NCI-H187 (cell line): ENCODE results near the gene IVD.

Experiments used
- DNase-seq, 2 experiments: peaks; one replicate each; lab custom pipeline; 2025; lab: John Stamatoyannopoulos, UW

The IVD gene

DNA sequence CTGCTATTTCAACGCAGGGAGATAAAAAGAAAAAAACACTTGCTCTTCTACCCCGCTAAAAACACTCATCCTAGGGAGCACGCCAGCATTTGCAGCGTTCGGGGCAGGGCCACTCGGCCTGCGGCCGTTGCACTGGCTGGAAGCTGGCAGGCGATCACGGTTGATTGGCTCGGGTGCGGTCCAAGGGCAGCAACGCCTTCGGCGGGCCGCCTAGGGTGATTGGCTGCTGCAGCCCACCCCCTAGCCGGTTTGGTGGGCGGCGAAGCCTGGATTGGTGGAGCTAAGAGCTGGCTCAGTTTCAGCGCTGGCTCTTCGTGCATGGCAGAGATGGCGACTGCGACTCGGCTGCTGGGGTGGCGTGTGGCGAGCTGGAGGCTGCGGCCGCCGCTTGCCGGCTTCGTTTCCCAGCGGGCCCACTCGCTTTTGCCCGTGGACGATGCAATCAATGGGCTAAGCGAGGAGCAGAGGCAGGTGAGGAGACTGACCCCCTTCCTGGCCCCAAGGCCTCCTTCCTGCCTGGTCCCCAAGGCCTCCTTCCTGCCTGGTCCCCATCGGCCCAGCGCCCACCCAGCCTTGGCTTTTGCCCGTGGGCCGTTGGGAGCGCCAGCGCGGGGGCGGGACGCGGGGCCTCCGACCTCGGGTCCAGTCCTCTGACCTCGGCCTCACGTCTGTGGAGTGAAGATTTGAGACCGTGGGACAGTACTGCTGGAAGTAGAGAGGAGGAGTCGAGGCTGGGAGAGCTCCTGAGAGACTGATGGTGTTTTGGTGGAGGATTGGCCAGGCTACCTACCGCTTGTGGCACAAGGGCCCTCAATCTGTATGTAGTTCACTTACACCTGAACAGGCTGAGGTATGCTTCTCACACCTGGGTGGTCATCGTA lies at the start of gene IVD:
Gene IVD, plus strand, starts transcription at position 295 of the 881 bp plus-strand sequence. Its CDS starts 33 bp downstream, at position 328.
- DNase-seq: peak; percentile 57 to 74

DNA sequence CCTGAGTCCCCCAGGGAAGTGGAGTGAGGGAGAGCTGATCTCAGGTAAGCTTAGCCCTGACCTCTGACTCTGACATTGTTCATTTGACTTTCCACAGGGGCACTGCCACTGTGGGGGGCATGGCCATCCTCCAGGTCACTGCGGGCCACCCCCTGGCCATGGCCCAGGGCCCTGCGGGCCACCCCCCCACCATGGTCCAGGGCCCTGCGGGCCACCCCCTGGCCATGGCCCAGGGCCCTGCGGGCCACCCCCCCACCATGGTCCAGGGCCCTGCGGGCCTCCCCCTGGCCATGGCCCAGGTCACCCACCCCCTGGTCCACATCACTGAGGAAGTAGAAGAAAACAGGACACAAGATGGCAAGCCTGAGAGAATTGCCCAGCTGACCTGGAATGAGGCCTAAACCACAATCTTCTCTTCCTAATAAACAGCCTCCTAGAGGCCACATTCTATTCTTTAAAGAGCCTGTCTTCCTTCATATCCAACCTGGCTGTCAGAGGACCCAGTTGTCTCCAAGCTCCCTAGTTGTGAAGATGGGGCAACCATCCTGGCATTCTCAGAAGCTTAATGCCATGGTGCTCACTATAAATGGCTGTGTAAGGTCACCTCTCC lies 49.5 kb upstream of the IVD start:
- no peak for DNase-seq

DNA sequence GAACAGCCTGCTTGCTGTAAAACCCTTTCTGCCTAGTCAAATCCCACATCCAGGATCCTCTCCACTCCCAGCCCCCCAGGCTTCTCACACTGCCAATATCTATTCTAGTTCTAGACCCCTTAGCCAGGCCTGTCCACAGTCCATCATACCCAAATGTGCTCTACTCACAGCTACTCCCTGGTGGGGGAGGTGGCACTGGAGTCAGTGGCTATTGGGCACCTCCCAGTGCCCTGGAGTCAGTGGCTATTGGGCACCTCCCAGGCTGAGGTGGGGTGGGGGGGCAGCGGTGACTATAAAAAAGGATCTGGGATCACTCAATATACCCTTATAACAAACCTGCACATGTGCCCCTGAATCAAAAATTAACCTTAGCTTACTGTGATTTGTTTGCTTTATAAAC lies 48.3 kb upstream of the IVD start:
- no peak for DNase-seq

DNA sequence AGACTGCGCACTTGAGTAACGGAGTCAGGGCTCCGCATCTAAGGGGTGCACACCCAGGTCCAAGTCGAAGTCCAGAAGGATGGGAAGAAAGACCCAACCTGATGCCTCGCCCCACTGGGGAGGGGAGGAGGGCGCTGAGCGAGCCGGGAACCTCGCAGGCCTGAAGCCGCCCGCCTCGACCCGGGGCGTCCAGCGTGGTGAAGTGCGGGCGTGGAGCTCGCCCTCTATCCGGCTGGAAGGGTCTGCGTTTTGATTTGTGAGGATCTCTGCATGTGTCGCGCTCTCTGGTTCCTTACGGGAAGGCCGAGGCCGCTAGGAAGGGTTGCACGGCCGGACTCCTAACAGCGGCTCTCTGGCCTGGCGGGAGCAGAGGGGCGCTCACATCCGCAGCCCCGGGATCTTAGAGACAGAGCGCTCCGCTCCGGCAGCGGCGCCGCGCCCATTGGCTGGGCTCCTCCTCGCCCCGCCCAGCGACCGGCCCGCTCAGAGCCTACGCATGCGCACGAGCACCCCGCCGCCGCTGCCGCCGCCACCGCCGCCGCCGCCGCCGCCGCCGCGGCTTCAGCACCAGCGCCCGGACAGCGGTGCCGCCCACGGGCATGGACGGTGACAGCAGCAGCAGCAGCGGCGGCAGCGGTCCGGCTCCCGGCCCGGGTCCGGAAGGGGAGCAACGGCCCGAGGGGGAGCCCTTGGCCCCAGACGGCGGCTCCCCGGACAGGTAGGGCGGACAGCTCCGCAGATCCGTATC lies 47.7 kb upstream of the IVD start, which contains the start of gene DISP2:
Gene DISP2, plus strand, starts transcription at position 497 of the 748 bp plus-strand sequence. Its CDS starts 103 bp downstream, at position 600.
- DNase-seq: peak; percentile 44 to 55

DNA sequence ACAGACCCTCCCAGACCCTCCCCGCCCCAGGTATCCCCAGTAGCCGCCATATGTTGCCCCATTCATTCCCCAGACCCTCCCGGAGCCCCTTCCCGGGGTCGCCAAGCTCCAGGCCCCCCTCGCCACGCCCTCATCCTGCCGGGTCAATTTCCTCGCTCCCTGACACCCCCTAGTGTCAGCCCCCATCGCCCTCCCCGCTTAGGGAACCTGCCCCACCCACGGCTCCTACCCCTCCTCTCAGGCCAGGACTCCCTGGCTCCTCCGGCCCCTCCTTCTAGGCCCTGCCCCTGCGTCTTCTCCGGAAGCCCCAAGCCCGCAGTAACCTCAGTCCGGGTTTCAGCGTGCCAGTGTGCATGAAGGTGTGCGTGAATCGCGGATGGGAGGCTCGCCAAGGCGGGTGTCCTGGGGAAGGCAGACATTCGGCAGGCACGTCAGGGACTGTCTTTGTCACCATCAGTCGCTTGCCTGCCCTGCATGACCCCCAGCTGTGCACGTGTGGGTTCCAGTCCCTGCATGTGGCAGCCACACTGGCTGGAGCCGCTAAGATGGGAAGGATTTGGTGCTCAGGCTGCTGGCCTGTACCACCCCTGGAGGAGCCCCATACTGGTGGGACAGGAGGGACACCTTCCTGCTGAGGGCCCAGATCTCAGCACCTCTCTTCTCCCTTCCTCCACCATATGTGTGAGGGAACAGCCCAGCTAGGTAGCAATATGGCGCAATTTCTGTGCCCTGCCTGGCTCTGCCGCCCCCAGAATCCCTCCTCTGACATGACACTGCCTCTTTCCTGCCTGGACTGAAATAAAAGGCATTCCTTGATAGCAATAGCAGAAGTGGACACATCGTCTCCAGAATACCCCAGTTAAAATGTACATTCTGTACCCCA lies 46.9 kb upstream of the IVD start:
- DNase-seq: no peak

DNA sequence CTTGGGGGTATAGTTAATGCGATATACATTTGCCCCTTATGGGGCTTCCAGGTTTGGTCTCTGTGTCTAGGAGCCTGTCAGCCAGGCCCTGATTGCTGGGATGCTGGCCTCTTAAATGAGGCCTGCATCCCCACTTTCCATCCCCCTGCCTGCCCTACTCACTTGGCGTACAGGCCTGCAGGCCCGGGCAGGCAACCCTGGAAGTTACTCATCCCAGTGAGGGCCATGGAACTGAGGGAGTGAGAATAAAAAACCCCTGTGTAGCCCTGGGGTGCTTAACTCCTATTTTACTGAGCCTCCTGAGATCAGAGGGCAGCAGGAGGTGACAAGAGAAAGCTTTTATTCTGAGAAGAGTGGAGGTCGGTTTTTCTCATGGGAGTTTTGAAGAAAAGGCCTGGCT lies 45.6 kb upstream of the IVD start:
- DNase-seq: no peak

DNA sequence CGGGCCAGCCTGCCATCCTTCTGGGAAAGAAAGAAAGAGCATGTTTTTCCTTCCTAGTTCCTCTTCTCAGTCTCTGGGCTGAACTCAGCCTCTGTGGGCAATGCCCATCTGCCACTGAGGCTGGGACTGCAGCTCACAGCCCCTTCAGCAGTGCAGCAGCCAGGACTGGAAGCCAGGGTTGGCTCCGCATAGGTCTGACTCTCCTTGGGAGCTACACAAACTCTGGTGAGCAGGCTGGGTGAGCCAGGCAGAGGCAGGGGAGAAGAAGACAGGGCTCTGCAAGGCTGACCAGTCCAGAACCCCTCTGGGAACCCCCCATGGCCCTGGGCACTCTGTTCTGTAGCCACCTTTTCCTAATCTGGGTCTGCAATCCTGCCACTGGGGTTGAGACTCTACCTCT lies 44.0 kb upstream of the IVD start:
- DNase-seq: no peak

DNA sequence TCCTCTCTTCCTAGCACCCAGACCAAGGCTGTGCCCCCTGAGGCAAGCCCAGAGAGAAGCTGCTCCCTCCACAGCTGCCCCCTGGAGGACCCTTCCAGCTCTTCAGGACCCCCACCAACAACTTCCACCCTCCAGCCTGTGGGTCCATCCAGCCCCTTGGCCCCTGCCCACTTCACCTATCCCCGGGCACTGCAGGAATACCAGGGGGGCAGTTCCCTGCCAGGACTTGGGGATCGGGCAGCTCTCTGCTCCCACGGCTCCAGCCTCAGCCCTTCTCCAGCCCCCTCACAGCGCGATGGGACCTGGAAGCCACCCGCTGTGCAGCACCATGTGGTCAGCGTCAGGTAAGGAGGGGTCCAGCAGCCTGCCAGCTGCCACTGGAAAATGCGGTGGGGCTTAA lies 42.0 kb upstream of the IVD start:
- no peak for DNase-seq

DNA sequence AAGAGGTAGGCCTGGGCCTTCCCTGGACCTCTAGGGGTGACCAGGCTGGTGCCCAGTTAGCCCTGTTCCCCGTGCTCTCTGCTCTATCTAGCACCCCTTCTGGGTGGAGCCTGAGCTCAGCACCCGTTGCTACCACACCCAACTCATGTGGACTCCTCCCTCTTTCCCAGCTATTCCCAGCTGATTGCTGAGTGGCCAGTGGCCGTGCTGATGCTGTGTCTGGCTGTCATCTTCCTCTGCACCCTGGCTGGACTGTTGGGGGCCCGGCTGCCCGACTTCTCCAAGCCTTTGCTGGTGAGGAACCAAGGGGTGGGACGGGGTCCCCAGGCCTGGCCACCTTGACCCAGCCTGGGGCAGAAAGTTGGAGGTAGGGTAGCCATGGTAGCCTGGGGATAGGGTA lies 41.3 kb upstream of the IVD start:
- DNase-seq: no peak

DNA sequence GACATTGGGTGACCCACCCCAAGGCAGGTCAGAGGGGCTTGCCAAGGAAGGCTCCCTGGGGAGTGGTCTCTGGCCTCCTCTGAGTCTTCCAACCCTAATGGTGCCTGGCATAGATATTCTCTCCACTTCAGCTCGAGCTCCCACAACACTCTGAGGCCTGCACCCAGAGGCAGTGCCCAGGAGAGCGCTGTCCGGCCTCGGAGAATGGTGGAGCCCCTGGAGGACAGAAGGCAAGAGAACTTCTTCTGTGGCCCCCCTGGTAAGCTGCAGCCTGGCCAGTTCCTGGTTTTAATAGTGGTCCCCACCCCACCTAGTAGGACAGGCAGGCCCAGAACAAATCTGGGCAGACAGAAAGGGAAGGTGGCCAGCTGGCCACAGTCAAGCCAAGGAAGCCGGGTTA lies 40.6 kb upstream of the IVD start:
- no peak for DNase-seq

DNA sequence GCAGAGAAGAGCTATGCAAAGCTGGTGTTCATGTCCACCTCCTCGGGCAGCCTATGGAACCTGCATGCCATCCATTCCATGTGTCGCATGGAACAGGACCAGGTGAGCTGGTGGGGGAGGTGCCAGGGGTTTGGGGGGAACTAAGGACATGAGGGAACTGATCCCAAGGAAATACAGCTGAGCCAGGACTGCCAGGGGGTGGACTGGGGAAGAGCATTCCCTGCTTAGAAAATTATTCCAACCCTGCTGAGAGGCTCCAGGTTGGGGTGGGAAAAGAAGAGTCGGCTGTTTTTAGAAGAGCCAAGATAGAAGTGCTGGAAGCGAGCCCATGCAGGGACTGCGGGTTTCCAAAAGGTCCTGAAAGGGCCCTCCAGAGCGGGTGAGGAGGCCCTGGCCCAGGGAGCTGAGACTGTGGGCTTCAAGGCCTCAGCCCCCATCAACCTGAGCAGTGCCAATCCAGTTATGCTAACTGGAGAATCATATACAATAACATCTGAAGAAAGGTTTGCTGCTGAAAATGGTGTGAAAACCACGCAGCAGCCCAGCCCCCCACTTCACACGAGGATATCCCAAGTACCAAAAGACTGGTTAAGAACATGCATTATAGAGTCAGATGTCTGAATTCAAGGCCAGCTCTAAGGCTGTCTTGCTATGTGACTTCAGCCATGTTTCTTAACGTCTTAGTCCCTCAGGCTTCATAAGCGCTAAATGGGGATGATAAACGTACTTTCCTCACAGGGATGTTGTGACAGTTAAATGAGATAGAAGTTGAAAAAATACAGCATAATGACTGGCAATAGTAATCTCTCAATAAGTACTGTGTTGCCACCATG lies 39.8 kb upstream of the IVD start:
- no peak for DNase-seq

DNA sequence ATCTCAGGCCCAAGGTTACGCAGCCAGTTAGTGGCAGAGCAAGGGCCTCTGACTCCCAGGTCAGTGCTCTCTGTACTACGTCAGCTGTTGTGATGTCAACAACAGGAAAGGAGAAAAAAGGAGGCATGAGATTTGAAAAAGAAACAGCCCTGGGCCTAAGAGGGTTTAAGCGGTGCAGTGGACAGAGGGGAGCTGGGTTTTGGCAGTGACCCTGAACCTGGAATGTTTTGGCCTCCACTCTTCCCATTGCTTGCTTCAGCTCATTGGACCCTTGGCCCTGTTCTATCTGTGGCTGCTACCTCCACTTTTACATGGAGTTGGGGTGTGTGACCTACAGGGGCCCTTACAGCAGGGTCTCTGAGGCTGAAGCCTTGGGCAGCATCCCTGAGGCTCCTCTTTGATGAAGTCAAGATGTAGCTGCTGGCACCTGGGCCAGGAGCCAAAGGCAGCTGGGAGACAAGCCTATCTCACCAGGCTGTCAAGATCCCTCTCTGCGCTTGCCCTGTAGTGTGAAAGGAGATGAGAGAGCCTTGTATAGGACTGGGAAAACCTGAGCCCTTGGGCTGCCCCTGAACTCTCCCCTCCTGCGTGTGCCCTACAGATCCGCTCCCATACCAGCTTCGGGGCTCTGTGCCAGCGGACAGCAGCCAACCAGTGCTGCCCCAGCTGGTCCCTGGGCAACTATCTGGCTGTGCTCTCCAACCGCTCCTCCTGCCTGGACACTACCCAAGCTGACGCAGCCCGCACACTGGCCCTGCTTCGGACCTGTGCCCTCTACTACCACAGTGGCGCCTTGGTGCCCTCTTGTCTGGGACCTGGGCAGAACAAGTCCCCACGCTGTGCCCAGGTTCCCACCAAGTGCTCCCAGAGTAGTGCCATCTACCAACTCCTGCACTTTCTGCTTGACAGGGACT lies 38.9 kb upstream of the IVD start:
- DNase-seq: no peak

DNA sequence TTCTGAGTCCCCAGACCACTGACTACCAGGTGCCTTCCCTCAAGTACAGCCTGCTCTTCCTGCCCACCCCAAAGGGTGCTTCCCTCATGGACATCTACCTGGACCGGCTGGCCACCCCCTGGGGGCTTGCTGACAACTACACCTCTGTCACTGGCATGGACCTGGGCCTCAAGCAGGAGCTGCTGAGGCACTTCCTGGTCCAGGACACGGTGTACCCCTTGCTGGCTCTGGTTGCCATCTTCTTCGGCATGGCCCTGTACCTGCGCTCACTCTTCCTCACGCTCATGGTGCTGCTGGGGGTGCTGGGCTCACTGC lies 38.3 kb upstream of the IVD start:
- DNase-seq: no peak

DNA sequence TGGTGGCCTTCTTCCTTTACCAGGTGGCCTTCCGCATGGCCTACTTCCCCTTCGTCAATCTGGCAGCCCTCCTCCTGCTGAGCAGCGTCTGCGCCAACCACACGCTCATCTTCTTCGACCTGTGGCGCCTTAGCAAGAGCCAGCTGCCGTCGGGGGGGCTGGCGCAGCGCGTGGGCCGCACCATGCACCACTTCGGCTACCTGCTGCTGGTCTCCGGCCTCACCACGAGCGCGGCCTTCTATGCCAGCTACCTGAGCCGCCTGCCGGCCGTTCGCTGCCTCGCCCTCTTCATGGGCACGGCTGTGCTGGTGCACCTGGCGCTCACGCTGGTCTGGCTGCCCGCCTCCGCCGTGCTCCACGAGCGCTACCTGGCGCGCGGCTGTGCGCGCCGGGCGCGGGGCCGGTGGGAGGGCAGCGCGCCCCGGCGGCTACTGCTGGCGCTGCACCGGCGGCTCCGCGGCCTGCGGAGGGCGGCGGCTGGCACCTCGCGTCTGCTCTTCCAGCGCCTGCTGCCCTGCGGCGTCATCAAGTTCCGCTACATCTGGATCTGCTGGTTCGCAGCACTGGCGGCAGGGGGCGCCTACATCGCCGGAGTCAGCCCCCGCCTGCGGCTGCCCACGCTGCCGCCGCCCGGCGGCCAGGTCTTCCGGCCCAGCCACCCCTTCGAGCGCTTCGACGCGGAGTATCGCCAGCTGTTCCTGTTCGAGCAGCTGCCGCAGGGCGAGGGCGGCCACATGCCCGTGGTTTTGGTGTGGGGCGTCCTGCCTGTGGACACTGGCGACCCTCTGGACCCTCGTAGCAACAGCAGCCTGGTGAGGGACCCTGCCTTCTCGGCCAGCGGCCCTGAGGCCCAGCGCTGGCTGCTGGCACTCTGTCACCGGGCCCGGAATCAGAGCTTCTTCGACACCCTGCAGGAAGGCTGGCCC lies 37.6 kb upstream of the IVD start:
- peak; percentile 32 to 83 for DNase-seq

DNA sequence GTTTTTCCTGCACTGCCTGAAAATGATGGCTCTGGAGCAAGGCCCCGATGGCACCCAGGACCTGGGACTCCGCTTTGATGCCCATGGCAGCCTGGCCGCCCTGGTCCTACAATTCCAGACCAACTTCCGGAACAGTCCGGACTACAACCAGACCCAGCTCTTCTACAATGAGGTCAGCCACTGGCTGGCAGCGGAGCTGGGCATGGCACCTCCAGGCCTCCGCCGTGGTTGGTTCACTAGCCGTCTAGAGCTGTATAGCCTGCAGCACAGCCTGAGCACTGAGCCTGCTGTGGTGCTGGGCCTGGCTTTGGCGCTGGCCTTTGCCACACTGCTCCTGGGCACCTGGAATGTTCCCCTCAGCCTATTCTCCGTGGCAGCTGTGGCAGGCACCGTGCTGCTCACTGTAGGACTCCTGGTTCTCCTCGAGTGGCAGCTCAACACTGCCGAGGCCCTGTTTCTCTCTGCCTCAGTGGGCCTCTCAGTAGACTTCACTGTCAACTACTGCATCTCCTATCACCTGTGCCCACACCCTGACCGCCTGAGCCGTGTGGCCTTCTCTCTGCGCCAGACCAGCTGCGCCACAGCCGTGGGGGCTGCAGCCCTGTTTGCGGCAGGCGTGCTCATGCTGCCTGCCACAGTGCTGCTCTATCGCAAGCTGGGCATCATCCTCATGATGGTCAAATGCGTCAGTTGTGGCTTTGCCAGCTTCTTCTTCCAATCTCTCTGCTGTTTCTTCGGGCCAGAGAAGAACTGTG lies 36.7 kb upstream of the IVD start:
- DNase-seq: no peak

DNA sequence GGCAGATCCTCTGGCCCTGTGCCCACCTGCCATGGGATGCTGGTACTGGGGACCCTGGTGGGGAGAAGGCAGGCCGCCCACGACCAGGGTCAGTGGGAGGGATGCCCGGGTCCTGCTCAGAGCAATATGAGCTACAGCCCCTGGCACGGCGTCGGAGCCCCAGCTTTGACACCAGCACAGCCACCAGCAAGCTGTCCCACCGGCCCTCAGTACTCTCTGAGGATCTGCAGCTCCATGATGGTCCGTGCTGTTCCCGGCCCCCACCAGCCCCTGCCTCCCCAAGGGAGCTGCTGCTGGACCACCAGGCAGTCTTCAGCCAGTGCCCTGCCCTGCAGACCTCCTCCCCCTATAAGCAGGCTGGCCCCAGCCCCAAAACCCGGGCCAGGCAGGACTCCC lies 36.1 kb upstream of the IVD start:
- DNase-seq: no peak

DNA sequence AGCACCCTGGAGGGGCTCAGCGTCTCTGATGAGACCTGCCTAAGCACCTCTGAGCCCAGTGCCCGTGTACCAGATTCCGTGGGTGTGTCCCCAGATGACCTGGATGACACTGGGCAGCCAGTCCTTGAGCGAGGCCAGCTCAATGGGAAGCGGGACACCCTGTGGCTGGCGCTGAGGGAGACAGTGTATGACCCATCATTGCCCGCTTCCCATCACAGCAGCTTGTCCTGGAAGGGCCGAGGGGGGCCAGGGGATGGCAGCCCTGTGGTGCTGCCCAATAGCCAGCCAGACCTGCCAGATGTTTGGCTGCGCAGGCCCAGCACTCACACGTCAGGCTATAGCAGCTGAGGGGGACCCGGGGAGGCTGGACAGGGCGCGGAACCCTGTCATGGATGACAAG lies 35.6 kb upstream of the IVD start:
- no peak for DNase-seq

DNA sequence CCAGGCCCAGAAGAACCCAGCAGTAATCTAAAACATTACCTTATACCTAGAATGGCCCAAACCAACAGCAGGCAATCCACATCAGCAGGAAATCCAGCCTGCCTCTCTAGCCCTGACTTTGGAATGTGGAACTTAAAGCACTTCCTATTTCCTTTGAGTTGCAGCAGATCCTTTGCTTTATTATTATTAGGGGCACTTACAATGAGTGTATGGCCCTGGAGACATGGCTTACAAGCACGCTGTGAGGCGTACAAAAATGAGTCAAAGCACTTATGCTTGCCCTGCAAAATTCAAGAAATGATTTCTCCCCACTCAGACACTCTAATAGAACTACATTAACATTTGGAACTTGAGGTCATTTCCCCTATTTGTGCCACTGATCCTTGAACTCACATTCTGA lies 32.6 kb upstream of the IVD start:
- no peak for DNase-seq
